HG03521 (cell line): ENCODE data around the gene TMEM266.

Experiments used
- ATAC-seq: cut with Tn5 transposase; IDR thresholded peaks from one replicate; pipeline ENCODE4 v1.9.1; 2021; ENCODE audit warnings: mild to moderate bottlenecking, moderate library complexity; ENCODE audit not compliant: unreplicated experiment

The TMEM266 gene

DNA sequence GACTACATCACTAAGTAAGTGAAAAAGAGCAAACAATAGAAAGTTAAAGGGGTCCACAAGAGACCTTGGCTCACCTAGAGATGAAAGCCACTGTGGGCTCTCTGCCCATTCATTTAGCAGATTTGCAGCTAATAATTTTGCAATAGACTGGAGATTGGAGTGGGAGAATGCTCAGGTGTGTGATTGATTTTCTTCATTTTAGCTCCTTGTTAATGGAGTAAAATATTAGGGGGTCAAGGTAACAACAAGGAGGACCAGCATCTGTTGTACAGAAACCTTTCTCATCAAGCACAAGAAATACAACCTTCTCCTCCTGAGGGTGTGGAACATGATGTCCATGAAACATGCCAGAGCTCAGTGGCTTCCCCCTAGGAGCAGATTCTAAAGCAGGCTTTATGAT lies 63.2 kb downstream of the TMEM266 start:
- ATAC-seq = no peak

DNA sequence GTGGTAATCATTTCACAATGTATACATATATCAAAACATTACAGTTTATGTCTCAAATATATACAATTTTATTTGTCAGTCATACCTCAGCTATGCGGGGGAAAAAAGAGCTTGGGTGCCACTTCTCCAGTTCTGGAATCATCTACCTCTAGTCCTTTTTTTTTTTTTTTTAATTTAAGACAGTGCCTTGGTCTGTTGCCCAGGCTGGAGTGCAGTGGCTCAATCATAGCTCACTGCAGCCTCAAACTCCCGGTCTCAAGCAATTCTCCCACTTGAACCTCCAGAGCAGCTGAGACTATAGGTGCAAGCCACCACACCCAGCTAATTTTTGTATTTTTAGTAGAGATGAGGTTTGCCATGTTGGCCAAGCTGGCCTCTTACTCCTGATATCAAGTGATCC lies 67.4 kb downstream of the TMEM266 start:
- ATAC-seq = no peak

DNA sequence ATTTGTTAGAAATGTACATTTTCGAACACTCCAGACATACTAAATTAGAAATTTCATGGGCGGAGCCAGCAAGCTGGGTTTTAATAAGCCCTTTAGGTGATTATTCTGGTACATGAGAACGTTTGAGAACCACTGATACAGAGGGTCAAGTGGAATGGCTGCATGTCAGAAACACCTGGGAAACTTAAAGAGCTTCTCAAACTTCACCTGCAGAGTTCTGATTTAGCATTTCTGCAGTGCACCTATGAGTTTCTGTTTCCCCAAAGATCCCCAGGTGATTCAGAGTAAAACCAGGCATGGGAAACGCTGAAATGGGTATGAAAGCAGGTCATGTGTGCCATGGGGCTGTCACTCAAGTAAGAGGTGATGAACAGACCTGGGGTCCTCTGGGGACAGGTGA lies 68.1 kb downstream of the TMEM266 start:
- ATAC-seq = no peak

DNA sequence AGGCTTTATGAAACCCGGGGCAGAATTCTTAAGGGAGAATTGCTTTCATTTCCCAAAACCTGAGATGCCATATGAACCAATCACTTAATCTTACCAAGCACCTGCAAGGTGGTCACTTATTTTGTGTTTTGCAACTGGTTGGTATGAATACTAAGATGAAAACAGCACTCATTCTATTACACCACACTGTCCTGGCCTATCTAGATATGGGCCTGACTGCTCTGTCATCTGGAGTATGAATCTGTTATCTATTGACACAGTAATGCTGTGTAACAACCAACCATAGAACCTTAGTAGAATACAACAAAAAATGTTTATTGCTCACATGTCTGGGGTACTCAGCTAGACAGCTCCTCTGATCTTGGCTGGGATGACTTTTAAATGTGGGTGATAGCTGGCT lies 74.8 kb downstream of the TMEM266 start:
- ATAC-seq = no peak

DNA sequence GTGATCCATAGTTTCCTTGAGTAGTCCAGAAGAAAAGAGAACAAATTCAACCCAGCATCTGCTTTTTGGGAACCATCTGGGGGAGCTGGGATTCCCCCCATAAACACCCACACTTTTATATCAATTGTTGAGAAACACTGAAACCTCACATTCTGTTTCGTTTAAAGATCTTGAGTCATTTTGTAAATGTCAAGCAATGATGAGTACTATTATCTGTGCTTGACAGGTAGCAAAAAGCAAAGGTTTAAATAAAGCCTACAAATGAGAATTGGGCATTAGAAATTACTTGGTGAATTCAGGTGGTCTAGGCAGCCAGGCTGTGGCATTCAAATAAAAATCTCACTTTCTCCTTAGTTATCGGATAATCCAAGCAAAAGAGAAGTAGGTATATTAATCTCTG lies 75.7 kb downstream of the TMEM266 start:
- ATAC-seq = no peak

DNA sequence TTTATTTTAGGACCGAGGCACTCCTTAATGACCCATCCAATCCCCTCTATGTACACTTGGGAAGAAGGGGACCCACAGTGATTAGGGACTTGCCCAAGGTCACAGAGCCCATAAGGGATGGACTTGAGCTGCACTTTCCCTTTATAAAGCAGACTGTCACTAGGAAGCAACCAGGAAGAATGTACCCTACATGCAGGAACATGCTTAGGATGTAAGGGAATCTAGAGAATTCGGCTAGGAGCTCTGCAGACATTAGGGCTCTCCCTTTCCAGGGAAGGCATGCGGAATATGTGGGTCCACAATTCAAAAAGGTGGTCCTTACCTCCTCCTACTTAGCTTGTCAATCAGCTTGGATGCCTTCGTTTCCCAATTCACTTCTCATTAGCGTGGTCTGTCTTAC lies 78.7 kb downstream of the TMEM266 start:
- no peak for ATAC-seq

DNA sequence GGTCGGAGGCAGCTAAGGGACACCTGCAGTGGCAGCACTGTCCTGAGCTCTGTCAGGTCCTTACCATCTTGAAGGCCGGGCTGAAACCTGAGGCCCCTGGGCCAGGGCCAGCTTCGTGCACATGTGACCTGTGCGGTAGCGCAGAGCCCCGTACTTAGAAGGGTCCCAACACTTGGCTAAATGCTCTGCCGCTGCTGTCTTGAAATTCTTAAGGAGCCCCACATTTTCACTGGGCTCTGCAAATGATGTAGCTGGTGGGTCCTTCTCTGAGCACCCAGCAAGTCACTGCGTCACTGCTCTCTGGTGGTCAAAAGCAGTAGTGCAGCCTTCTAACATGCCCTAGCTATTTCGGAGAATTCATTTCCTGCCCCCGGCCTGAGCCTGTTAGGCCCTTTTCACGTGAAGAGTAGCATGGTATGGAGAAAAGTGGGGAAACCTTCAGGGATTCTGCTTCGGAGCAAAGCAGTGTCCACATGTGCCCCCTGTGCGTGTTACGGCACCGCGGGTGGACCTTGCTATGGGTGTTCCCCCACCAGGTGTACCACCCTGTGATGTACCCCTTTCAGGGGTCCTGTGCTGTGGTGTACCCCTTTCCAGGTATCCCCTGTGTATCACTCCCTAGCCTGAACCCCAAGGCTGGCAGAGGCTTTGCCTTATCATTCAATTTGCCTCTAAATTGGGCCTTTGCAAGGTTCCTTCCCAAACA lies 79.7 kb downstream of the TMEM266 start:
- ATAC-seq = no peak

DNA sequence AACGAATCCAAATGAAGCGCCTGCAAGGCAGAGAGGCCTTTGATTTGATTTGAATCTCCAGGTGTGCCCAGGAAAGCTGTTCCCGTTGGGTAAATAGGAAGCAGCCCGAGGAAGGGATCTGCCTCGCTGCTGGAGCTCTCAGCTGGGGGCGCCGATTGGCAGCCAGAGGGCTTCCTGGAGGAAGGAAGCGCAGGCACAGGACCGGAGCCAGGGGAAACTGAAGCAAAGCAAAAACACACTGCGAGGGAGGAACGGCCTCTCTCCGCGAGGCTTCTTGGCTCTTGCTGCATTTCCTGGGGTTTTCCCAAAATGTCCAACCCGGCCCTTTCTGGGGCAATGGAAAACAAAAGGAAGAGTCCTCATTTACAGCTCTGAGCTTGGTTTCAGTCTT lies 80.3 kb downstream of the TMEM266 start:
- ATAC-seq = no peak

DNA sequence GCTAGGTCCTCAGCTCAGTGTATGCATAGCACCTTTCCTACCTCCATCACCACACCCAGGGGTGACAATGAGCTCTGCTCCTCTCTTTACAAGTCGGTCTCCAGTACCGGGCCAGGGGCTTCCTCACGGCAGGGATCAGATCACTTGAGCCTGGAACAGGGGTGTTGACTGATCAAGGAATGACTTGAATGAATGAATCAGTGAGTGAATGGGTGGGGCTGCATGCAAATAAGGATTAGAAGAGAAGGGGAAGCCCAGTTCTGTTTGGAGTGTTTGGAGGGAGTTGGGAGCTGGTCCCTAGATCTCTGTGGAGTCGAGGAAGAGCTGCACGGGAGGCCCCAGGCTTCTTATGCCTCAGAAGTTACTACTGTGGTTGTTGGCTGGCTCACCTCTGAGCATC lies 87.0 kb downstream of the TMEM266 start:
- no peak for ATAC-seq

DNA sequence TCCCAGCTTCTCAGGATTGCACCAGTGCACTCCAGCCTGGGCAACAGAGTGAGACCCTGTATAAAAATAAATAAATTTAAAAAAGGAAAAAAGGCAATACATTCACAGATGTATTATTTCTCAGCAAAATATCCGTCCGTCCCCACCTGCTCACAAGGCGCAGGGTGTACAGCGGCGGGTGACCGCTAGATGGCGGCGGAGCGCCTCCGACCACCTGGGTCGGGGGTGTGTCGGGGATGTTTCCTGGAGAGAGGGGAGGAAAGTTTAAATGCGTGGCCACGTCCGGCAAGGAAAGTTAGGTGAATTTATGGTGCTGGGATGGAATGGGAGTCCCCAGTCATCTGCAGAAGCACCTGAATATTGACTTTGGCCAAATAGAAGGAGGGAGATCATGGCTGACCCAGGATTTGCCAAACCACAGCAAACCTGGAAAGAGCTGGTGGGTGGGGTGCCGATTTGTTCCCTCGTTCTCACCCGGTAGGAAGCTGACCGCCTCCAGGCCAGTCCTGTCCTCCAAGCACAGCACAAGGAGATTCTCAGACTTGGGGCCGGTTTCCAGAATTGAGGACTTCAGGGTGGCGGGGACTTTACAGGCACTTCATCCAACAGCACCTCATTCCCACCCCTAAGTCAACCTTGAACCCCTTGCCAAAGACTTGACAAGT lies 88.3 kb downstream of the TMEM266 start:
- ATAC-seq = no peak

DNA sequence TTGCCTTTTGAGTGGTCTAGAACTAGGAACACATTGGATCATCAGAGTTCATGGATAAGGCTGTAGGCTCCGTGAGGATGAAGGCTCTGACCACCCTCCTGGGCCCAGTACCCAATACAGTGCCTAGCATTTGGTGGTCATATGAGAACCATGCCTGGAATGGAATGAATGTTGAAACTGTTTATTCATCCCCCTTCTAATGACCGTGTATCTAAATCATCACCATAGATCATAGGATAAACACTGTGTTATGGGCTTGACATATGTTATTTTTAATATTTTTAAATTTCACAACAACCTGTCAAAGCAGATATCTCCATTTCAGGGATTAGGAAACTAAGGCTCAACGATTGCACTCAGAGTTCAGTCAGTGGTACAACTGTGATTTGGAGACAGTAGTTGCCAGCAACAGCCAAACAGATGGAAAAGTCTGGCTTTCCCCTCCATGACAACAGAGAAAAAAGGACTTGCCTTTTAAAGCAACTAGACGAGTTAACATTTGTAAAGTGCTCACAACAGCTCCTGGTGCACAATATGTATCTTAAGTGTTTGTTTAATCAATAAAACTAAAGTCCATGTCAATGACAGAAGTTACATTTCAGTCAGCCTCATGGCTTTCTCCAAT lies 89.6 kb downstream of the TMEM266 start:
- ATAC-seq = no peak

DNA sequence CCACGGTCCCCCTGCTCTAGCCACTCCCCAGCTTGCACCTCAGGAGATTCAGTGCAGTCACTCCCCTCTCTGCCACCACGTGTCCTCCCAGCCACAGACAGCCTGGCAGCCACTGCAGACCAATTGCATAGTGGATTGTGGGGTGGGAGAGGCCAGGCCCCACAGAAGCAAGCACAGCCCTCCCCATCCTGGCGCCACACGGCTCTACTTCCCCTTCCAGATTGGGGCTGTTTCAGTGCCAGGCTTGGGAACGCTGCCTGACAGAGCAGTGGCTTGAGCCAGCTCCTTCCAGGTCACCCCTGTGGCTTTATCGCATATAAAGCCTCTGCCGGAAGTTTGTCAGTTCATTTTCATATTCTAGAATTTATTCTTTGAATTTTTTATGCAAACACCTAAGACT lies 90.7 kb downstream of the TMEM266 start:
- no peak for ATAC-seq

DNA sequence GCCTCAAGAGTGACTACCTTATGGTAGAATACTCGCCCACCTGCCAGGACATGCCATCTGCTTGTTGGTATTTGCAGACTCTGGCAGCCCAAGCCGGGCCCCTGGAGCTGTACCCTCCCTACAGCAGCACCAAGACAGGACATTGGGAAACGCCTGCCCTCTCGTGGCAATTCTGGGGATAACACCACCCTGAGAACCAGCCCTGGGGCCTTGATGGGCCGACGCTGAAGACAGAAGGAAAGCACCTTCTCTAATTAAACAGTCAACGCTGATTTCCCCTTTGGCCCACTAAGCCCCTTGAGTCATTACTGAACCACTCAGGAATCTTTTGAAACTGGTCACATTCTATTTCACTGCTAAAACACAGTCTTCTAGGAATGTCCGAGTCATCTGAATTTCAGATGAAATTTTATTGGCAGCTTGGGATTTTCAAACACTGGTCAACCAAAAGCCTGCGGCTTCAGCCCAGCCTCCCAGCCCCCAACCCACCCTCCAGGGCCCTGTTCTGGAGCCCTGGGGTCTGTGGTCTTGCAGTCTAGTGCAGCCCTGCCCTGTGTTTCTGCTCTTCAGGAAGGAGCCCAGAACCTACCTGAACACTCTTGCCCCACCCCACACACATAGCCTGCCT lies 91.3 kb downstream of the TMEM266 start:
- ATAC-seq = peak; percentile 80

DNA sequence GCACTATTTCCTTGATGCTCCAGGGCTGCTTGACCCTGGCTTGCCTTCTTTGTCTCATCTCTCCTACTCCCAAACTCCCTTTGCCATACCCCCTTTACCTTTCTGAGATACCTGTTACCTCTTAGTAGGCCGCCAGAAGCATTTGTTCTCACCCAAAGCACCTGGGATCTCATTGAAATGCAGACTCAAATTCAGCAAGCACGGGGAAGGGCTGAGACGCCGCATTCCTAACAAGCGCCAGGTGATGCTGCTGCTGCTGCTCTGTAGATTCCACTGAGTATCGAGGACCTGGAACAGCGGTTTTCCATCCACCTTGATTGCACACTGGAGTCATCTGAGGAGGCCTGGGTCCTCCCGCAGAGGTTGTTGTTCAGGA lies 91.8 kb downstream of the TMEM266 start:
- no peak for ATAC-seq

DNA sequence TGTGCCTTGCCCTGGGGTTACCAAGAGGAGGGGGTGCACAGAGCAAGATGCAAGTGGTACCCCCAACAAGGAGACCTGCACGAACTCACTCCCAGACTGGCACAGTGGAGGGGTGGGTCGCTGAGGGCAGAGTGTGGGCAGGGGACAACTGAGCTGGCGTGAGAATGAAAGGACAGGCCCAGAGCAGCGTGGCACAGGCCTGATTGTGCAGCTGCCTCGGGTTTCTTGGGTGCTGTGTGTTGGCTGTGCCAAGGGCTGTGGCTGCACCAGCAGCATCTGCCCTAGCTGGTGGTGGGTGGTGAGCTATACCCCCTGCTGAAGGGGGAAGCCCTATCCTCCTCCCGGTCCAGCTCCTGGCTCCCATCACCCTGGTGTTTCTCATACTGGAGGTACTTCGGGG lies 92.4 kb downstream of the TMEM266 start:
- ATAC-seq = no peak

DNA sequence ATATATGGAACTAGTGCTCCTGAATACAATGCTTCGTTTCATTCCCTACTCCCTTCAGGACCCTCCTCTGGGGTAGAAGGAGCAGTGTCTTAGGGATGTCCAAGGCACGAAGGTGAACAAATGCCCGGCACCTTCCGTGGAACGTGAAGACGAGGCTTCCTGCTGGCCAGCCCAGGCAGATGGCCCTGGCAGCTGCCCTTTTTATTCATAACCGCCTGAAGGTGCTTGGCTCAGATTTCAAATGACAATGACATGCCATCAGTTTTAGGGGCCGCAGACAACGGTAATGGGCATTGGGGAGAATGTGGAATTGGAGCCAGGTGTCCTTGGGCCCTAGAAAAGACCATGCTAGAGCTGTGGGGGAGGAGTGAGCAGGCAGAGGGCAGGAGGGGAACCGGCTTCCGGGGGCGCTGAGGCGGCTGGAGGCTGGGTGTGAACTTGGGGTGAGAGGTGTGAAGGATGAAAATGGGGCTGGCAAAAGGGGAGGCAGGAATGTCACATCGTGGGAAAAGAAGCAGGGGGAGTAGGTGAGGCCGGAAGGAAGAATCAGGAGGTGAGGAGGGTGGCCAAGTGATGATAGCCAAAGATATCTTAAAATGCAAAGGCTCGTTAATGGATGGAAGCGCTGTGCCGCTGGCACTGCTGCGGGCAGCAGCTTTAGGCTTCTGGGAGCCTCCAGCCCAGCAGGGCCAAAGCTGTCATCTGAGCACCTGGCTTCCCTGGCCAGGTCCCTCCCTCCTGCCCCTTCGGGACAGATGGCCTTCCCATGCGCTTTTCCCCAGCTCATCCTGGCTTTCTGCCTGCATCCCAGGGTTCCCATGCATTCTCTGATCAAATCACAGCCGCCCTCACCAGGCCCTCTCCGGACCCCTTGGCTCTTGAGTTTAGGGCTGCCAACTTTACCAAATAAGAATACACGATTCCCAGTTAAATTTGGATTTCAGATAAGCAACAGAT lies 93.7 kb downstream of the TMEM266 start:
- no peak for ATAC-seq

DNA sequence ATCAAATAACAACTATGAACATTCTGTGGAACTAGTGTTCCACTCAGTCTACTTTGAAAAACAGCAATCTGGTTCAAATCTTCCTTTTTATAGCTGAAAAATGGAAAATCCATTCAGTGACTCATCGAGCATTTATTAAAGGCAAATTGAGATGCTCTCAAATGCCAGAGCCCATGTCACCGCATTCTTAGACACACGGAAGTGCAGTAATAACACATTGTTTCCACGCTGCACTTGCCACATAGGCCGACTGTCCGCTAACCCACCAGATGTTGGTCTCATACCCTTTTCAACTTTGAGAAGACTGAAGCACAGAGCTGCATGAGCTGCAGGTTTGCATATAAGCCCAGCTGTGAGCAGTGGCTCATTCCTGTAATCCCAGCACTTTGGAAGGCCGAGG lies 95.9 kb downstream of the TMEM266 start:
- no peak for ATAC-seq

DNA sequence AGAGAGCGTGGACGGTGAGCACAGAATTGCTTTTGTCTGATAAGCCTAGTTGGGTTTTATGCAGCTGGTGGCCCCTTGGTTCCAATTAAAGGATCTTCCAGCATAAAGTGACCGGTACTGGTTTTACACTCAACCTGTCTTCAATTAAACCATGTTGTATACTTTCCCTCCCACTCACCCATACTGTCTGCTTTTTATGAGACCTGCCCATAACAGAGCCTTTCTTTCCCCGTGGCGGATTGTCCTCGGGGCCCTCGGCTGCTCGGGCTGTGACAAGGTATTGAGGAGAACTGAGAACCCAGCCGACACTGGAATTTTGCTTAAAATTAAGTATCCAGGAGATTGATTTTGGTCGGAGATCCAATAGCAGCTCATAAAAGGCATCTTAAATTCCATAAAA lies 98.4 kb downstream of the TMEM266 start:
- no peak for ATAC-seq

DNA sequence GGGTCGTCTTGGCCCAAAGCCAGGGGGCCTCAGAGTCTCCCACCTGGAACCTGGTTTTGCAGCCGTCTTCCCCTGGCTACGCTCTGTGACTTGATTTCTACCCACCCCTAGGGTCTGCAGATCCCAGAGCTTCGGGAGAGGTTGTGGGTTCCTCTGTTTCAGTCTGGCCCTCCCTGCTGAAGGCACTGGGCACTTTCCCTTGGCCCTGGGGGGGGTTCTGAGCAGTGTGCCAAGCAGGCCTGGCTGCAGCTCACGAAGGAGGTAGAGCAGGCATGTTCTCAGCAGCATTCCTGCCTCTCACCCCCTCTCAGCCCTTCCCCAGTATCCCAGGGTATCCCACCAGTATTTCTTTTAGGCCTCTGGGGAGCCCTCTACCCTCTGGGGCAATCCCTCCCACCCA lies 99.0 kb downstream of the TMEM266 start:
- no peak for ATAC-seq

DNA sequence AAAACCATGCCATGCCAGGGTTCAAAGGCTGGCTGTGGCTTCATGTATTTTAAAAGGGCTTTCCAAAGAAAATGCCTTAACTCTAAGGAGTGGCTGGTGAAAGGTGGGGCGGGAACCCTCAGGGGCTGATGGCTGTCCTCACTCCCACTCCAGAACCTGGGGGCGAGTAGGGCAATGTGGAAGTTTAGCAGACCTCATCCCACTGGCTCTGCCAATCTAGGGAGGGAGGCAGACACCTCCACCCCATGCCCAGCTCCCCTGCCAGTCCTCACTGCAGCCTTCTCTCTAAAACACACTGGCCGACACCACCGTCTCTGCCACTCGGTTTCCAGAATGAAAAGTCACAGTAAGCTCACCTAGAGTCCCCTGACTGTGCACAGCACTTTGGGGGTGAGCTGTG lies 99.5 kb downstream of the TMEM266 start:
- no peak for ATAC-seq
